Measurements from ENCODE around the gene IL20RB. TPM values are rescaled to one million over a fixed set of nuclear protein-coding genes. Genes with fewer than 3 reads are reported as not detected.
A peak's percentile ranks its signal among the peaks of the same experiment; 100 is the strongest.

The IL20RB gene
- total and polyA plus RNA-seq, 2 of the 13 experiments (the other 11 are each of a cell fraction or from before 2014, with no cell fraction given) = 0.22 to 0.32 TPM

GRCh38 chr3:137013951-137014688 is 56.3 kb downstream of the IL20RB start (continued):
- no peak for TF ChIP-seq ZNF619 (CRISPR knock-in tag; IDR thresholded peaks at IDR 0.05)
- TF ChIP-seq PCBP2 (optimal IDR thresholded peaks at IDR 0.05; ENCODE audit: low read depth, low read length, poor library complexity, severe bottlenecking) = no peak
- TF ChIP-seq DBP (CRISPR knock-in tag; IDR thresholded peaks at IDR 0.05; ENCODE audit: not compliant biosample characterization) = no peak
- no peak for TF ChIP-seq YEATS2 (CRISPR knock-in tag; IDR thresholded peaks at IDR 0.05; ENCODE audit: borderline replicate concordance)
- peak; percentile 24; the same call in 1 of the 2 replicates for TF ChIP-seq ZSCAN31 (CRISPR knock-in tag; IDR thresholded peaks at IDR 0.05; ENCODE audit: low read depth)
- peak; percentile 94 for TF ChIP-seq RAD21 (CRISPR knock-in tag; IDR thresholded peaks at IDR 0.05)
- 0 out of 2 replicates have a peak, but pooled peaks have one; percentile 64 for TF ChIP-seq ZNF510 (CRISPR knock-in tag; IDR thresholded peaks at IDR 0.05; ENCODE audit: low read depth)
- peak; percentile 43; the same call in 1 of the 2 replicates for TF ChIP-seq ZNF317 (CRISPR knock-in tag; IDR thresholded peaks at IDR 0.05)
- TF ChIP-seq EZH2 (conservative IDR thresholded peaks at IDR 0.05; ENCODE audit: low read depth, low read length) = no peak
- TF ChIP-seq AFF4 (CRISPR knock-in tag; IDR thresholded peaks at IDR 0.05) = no peak
- no peak for TF ChIP-seq SALL1 (CRISPR knock-in tag; IDR thresholded peaks at IDR 0.05)
- TF ChIP-seq PAWR (CRISPR knock-in tag; IDR thresholded peaks at IDR 0.05; ENCODE audit: borderline replicate concordance) = no peak
- no peak for TF ChIP-seq ZMYM2 (CRISPR knock-in tag; IDR thresholded peaks at IDR 0.05)
- TF ChIP-seq ZNF230 (CRISPR knock-in tag; IDR thresholded peaks at IDR 0.05) = 0 out of 2 replicates have a peak, but pooled peaks have one; percentile 53
- TF ChIP-seq ZMYM4 (CRISPR knock-in tag; IDR thresholded peaks at IDR 0.05) = peak; percentile 67
- TF ChIP-seq AHDC1 (CRISPR knock-in tag; IDR thresholded peaks at IDR 0.05; ENCODE audit: borderline replicate concordance) = peak; percentile 50; the same call in 1 of the 2 replicates

Data from HepG2 (cell line).